WTC11 (cell line): ENCODE results near the gene PIEZO1. TPM values are rescaled to one million over a fixed set of nuclear protein-coding genes. Genes with fewer than 3 reads are reported as not detected.

ENCODE experiments used
- ATAC-seq: fragments of 200-7000 bp; cut with Tn5 transposase; 2 replicates; pipeline ENCODE4 v1.10.0; 2021; ENCODE audit warnings: mild to moderate bottlenecking, moderate library complexity
- CTCF ChIA-PET: fragments of 300-600 bp; sonication (Branson Sonifier 250); formaldehyde crosslinking; loops from one replicate; lab custom pipeline; 2021; ENCODE audit warnings: antibody characterized with exemption; lab: Charles Lee
- POLR2A ChIA-PET: fragments of 350-600 bp; sonication (Branson Sonifier 250); formaldehyde crosslinking; loops from one replicate; lab custom pipeline; 2021; ENCODE audit warnings: antibody characterized with exemption; lab: Charles Lee
- DNase-seq: peaks from one replicate; pipeline ENCODE4 v3.0.0; 2021; ENCODE audit warnings: low spot score
- H3K27ac Mint-ChIP-seq: 2 replicates; pipeline ENCODE4 v1.8.0; 2021; ENCODE audit warnings: mixed read lengths
- H3K27me3 Mint-ChIP-seq: 2 replicates; pipeline ENCODE4 v1.8.0; 2021; ENCODE audit warnings: low read depth, mild to moderate bottlenecking, moderate library complexity, mixed read lengths
- H3K36me3 Mint-ChIP-seq: 2 replicates; pipeline ENCODE4 v1.8.0; 2021; ENCODE audit warnings: mixed read lengths
- H3K4me1 Mint-ChIP-seq: 2 replicates; pipeline ENCODE4 v1.8.0; 2022; ENCODE audit warnings: mixed read lengths
- H3K4me3 Mint-ChIP-seq: 2 replicates; pipeline ENCODE4 v1.8.0; 2021; ENCODE audit warnings: mild to moderate bottlenecking, moderate library complexity, mixed read lengths
- H3K9me3 Mint-ChIP-seq: 2 replicates; pipeline ENCODE4 v1.8.0; 2021; ENCODE audit warnings: mixed read lengths
- AFF4 ChIP-seq: sonication (generic); formaldehyde crosslinking; IDR thresholded peaks from 2 replicates; pipeline ENCODE4 v1.8.1; 2023; ENCODE audit warnings: mild to moderate bottlenecking, missing genetic modification reagents, borderline replicate concordance
- CDX4 ChIP-seq: fragments of 250-450 bp; sonication (Bioruptor Pico); IDR thresholded peaks from 2 replicates; pipeline ENCODE4 v1.9.0; 2021; ENCODE audit warnings: moderate library complexity, mild to moderate bottlenecking, inconsistent platforms, borderline replicate concordance
- CREM ChIP-seq: sonication (generic); formaldehyde crosslinking; IDR thresholded peaks from 2 replicates; pipeline ENCODE4 v1.8.1; 2022; ENCODE audit warnings: mild to moderate bottlenecking, missing genetic modification reagents, moderate library complexity
- EMX1 ChIP-seq: fragments of 250-450 bp; sonication (Bioruptor Pico); IDR thresholded peaks from 2 replicates; pipeline ENCODE4 v1.8.0; 2021; ENCODE audit warnings: mild to moderate bottlenecking
- ESRRA ChIP-seq: sonication (generic); formaldehyde crosslinking; IDR thresholded peaks from 2 replicates; pipeline ENCODE4 v1.8.1; 2022; ENCODE audit warnings: mild to moderate bottlenecking, missing genetic modification reagents, borderline replicate concordance
- ETV6 ChIP-seq: sonication (generic); formaldehyde crosslinking; IDR thresholded peaks from 2 replicates; pipeline ENCODE4 v1.8.1; 2022; ENCODE audit warnings: mild to moderate bottlenecking, missing genetic modification reagents
- FOXJ3 ChIP-seq: sonication (generic); formaldehyde crosslinking; IDR thresholded peaks from 2 replicates; pipeline ENCODE4 v1.9.0; 2021; ENCODE audit warnings: missing genetic modification reagents, mild to moderate bottlenecking, borderline replicate concordance
- FOXP1 ChIP-seq: sonication (generic); formaldehyde crosslinking; IDR thresholded peaks from 2 replicates; pipeline ENCODE4 v1.8.0; 2022; ENCODE audit warnings: missing genetic modification reagents, mild to moderate bottlenecking, moderate library complexity, borderline replicate concordance
- GABPB1 ChIP-seq: sonication (generic); formaldehyde crosslinking; IDR thresholded peaks from 2 replicates; pipeline ENCODE4 v1.8.1; 2023; ENCODE audit warnings: mild to moderate bottlenecking, missing genetic modification reagents
- GTF2I ChIP-seq: fragments of 250-450 bp; sonication (Bioruptor Pico); conservative IDR thresholded peaks from 2 replicates; pipeline ENCODE4 v1.4.0; 2021; ENCODE audit warnings: mild to moderate bottlenecking
- HMGXB4 ChIP-seq: sonication (generic); formaldehyde crosslinking; IDR thresholded peaks from 2 replicates; pipeline ENCODE4 v1.8.1; 2023; ENCODE audit warnings: mild to moderate bottlenecking, moderate library complexity, missing genetic modification reagents
- JUN ChIP-seq: sonication (generic); formaldehyde crosslinking; IDR thresholded peaks from 2 replicates; pipeline ENCODE4 v1.8.0; 2023; ENCODE audit warnings: mild to moderate bottlenecking, missing genetic modification reagents
- MXD4 ChIP-seq: fragments of 250-450 bp; sonication (Bioruptor Pico); IDR thresholded peaks from 2 replicates; pipeline ENCODE4 v1.8.0; 2021; ENCODE audit warnings: mild to moderate bottlenecking, moderate library complexity, borderline replicate concordance
- NFYB ChIP-seq: sonication (generic); formaldehyde crosslinking; conservative IDR thresholded peaks from 2 replicates; pipeline ENCODE4 v1.8.0; 2022; ENCODE audit warnings: low read depth, missing genetic modification reagents
- NR3C1 ChIP-seq: sonication (generic); formaldehyde crosslinking; conservative IDR thresholded peaks from 2 replicates; pipeline ENCODE4 v1.8.1; 2023; ENCODE audit warnings: low read depth, mild to moderate bottlenecking, missing genetic modification reagents
- PREB ChIP-seq: sonication (generic); formaldehyde crosslinking; IDR thresholded peaks from 2 replicates; pipeline ENCODE4 v1.8.1; 2022; ENCODE audit warnings: mild to moderate bottlenecking, missing genetic modification reagents, moderate library complexity, borderline replicate concordance
- RELA ChIP-seq: sonication (generic); formaldehyde crosslinking; IDR thresholded peaks from 2 replicates; pipeline ENCODE4 v1.8.1; 2022; ENCODE audit warnings: missing genetic modification reagents, mild to moderate bottlenecking, borderline replicate concordance
- SMAD3 ChIP-seq: sonication (generic); formaldehyde crosslinking; IDR thresholded peaks from 2 replicates; pipeline ENCODE4 v1.8.0; 2022; ENCODE audit warnings: missing genetic modification reagents, mild to moderate bottlenecking, borderline replicate concordance
- USF2 ChIP-seq: sonication (generic); formaldehyde crosslinking; IDR thresholded peaks from 2 replicates; pipeline ENCODE4 v1.8.1; 2023; ENCODE audit warnings: mild to moderate bottlenecking, missing genetic modification reagents, moderate library complexity
- ZNF425 ChIP-seq: fragments of 250-450 bp; sonication (Bioruptor Pico); conservative IDR thresholded peaks from 2 replicates; pipeline ENCODE4 v1.9.0; 2021; ENCODE audit warnings: mild to moderate bottlenecking
- ZSCAN18 ChIP-seq: fragments of 250-450 bp; sonication (Bioruptor Pico); IDR thresholded peaks from 2 replicates; pipeline ENCODE4 v2.1.2; 2022; ENCODE audit warnings: mild to moderate bottlenecking, moderate library complexity
- total RNA-seq: library from RNA; stranded (reverse); gene quantifications from 3 replicates; pipeline ENCODE4 v1.2.3, GENCODE V29; 2021

Gene PIEZO1
- total RNA-seq, 1 experiment from 2014 or later: 71.3 TPM

- no peak for ATAC-seq
- CTCF ChIA-PET: interaction anchor here (5.2 kb wide), 1 partner anchor 21 kb away, joined by 41 read pairs; no protein-coding TSS in a partner anchor
- TF ChIP-seq GTF2I (CRISPR knock-in tag): no peak
- TF ChIP-seq PREB (CRISPR knock-in tag): no peak
- no peak for TF ChIP-seq HMGXB4 (CRISPR knock-in tag)
- TF ChIP-seq EMX1 (CRISPR knock-in tag): no peak
- no peak for TF ChIP-seq CREM (CRISPR knock-in tag)
- no peak for TF ChIP-seq GABPB1 (CRISPR knock-in tag)
- TF ChIP-seq AFF4 (CRISPR knock-in tag): no peak
- no peak for TF ChIP-seq ZSCAN18
- no peak for TF ChIP-seq ZNF425 (CRISPR knock-in tag)
- TF ChIP-seq NFYB (CRISPR knock-in tag): no peak
- TF ChIP-seq SMAD3 (CRISPR knock-in tag): no peak
Measured at GRCh38 chr16:88716601-88717001, 68.4 kb downstream of the PIEZO1 start.

GRCh38 chr16:88716201-88716600, 68.8 kb downstream of the PIEZO1 start:
- Mint-ChIP-seq H3K27ac (no peak overlapping the region), H3K4me1 (no peaks in the 10 kb centered on the region), H3K27me3 (no peaks in the 10 kb centered on the region), H3K4me3 (no peak overlapping the region), H3K9me3 (no peaks in the 10 kb centered on the region), H3K36me3 (peaks cover 12% of the 10 kb centered on the region)
- ChIA-PET CTCF (interaction anchor here (5.2 kb wide), 1 partner anchor 21 kb away, joined by 41 read pairs; no protein-coding TSS in a partner anchor), POLR2A (no interaction called here)
- no peak for DNase-seq
- ATAC-seq: no peak
- TF ChIP-seq CDX4 (no peak), ESRRA (CRISPR knock-in tag) (no peak), MXD4 (no peak), ZSCAN18 (no peak), ETV6 (no peak), RELA (CRISPR knock-in tag) (no peak), USF2 (CRISPR knock-in tag) (no peak), FOXP1 (CRISPR knock-in tag) (no peak), FOXJ3 (CRISPR knock-in tag) (no peak), JUN (CRISPR knock-in tag) (no peak), NR3C1 (no peak)

More at GRCh38 chr16:88716601-88717001, 68.4 kb downstream of the PIEZO1 start:
- POLR2A ChIA-PET: no interaction called here
- no peak overlapping the region for H3K27ac Mint-ChIP-seq
- H3K36me3 Mint-ChIP-seq: peaks cover 12% of the 10 kb centered on the region
- no peak overlapping the region for H3K4me3 Mint-ChIP-seq
- no peaks in the 10 kb centered on the region for H3K27me3 Mint-ChIP-seq
- no peaks in the 10 kb centered on the region for H3K9me3 Mint-ChIP-seq
- no peak for DNase-seq
- H3K4me1 Mint-ChIP-seq: no peaks in the 10 kb centered on the region
